HEK293 (cell line): Measurements from ENCODE around the gene SORBS2.

Experiments
- CTCF ChIA-PET: fragments of 350-600 bp; formaldehyde crosslinking; extraction: SDS; loops from one replicate; lab custom pipeline; 2021; ENCODE audit warnings: antibody characterized with exemption; lab: Yijun Ruan, JAX
- POLR2A ChIA-PET: fragments of 300-600 bp; formaldehyde crosslinking; extraction: SDS; loops from one replicate; lab custom pipeline; 2020; ENCODE audit warnings: antibody characterized with exemption, inconsistent platforms; lab: Yijun Ruan, JAX
- H3K27ac ChIP-seq: fragments of 200-500 bp; sonication (Bioruptor generic); 2 replicates; pipeline ENCODE4 v1.5.1; 2014; ENCODE audit warnings: low read depth, low read length, control low read depth, inconsistent platforms; ENCODE audit errors: extremely low read depth
- H3K36me3 ChIP-seq, 2 experiments: fragments of 200-500 bp in 1 of 2; sonication (Bioruptor generic) in 1 of 2; 1 replicate in 1 of 2; 2 replicates in 1 of 2; pipeline ENCODE4 v1.5.1; 2014 to 2017; ENCODE audit warnings: inconsistent platforms in 2 of 2, low read length in 2 of 2; ENCODE audit not compliant: control insufficient read depth in 2 of 2, insufficient read depth in 1 of 2
- H3K4me1 ChIP-seq: fragments of 200-500 bp; sonication (Bioruptor generic); 2 replicates; pipeline ENCODE4 v1.5.1; 2014; ENCODE audit warnings: mild to moderate bottlenecking, low read length, inconsistent platforms; ENCODE audit not compliant: control insufficient read depth, insufficient read depth
- H3K4me3 ChIP-seq: 2 replicates; pipeline ENCODE4 v1.5.1; 2011; ENCODE audit warnings: low read depth, mild to moderate bottlenecking, control low read depth, low read length, moderate library complexity
- H3K9me3 ChIP-seq: fragments of 200-500 bp; sonication (Bioruptor generic); 2 replicates; pipeline ENCODE4 v1.5.1; 2014; ENCODE audit warnings: low read depth, low read length, inconsistent platforms; ENCODE audit not compliant: control insufficient read depth, insufficient read depth
- BCL11A ChIP-seq: fragments of 450-650 bp; formaldehyde crosslinking; IDR thresholded peaks from 2 replicates; pipeline ENCODE4 v1.5.1; 2016; ENCODE audit warnings: low read depth, missing biosample characterization, missing genetic modification characterization
- FEZF1 ChIP-seq: fragments of 450-650 bp; formaldehyde crosslinking; IDR thresholded peaks from 2 replicates; pipeline ENCODE4 v1.5.1; 2016; ENCODE audit warnings: missing biosample characterization, missing genetic modification characterization
- GLI4 ChIP-seq: fragments of 450-650 bp; formaldehyde crosslinking; IDR thresholded peaks from 2 replicates; pipeline ENCODE4 v1.5.1; 2016; ENCODE audit warnings: missing biosample characterization, missing genetic modification characterization
- KLF10 ChIP-seq: fragments of 450-650 bp; IDR thresholded peaks from 2 replicates; pipeline ENCODE4 v1.5.1; 2018; ENCODE audit warnings: missing biosample characterization, mild to moderate bottlenecking, missing genetic modification characterization
- KLF17 ChIP-seq: fragments of 450-650 bp; formaldehyde crosslinking; IDR thresholded peaks from 2 replicates; pipeline ENCODE4 v1.5.1; 2016; ENCODE audit warnings: missing biosample characterization, missing genetic modification characterization
- MZF1 ChIP-seq: fragments of 450-650 bp; formaldehyde crosslinking; IDR thresholded peaks from 2 replicates; pipeline ENCODE4 v1.5.1; 2017; ENCODE audit warnings: missing biosample characterization, missing genetic modification characterization, borderline replicate concordance
- PATZ1 ChIP-seq: fragments of 450-650 bp; formaldehyde crosslinking; IDR thresholded peaks from 2 replicates; pipeline ENCODE4 v1.5.1; 2016; ENCODE audit warnings: missing biosample characterization, missing genetic modification characterization
- WT1 ChIP-seq: fragments of 450-650 bp; formaldehyde crosslinking; IDR thresholded peaks from 2 replicates; pipeline ENCODE4 v1.5.1; 2016; ENCODE audit warnings: missing biosample characterization, missing genetic modification characterization
- ZBTB11 ChIP-seq: fragments of 450-650 bp; formaldehyde crosslinking; conservative IDR thresholded peaks from 2 replicates; pipeline ENCODE4 v1.5.1; 2016; ENCODE audit warnings: low read depth, missing biosample characterization, missing genetic modification characterization
- ZFP3 ChIP-seq: fragments of 450-650 bp; formaldehyde crosslinking; IDR thresholded peaks from 2 replicates; pipeline ENCODE4 v1.5.1; 2016; ENCODE audit warnings: low read depth, missing biosample characterization, missing genetic modification characterization
- ZNF19 ChIP-seq: fragments of 450-650 bp; formaldehyde crosslinking; IDR thresholded peaks from 2 replicates; pipeline ENCODE4; 2016; ENCODE audit warnings: missing biosample characterization, missing genetic modification characterization, low read depth
- ZNF214 ChIP-seq: fragments of 450-650 bp; formaldehyde crosslinking; IDR thresholded peaks from 2 replicates; pipeline ENCODE4 v1.5.1; 2017; ENCODE audit warnings: missing biosample characterization, mild to moderate bottlenecking, missing genetic modification characterization, borderline replicate concordance
- ZNF239 ChIP-seq: fragments of 450-650 bp; formaldehyde crosslinking; IDR thresholded peaks from 2 replicates; pipeline ENCODE4 v1.5.1; 2016; ENCODE audit warnings: missing biosample characterization, missing genetic modification characterization
- ZNF324 ChIP-seq: fragments of 450-650 bp; formaldehyde crosslinking; IDR thresholded peaks from 2 replicates; pipeline ENCODE4 v1.5.1; 2016; ENCODE audit warnings: missing biosample characterization, missing genetic modification characterization
- ZNF621 ChIP-seq: fragments of 450-650 bp; formaldehyde crosslinking; IDR thresholded peaks from 2 replicates; pipeline ENCODE4 v1.5.1; 2017; ENCODE audit warnings: missing biosample characterization, missing genetic modification characterization
- ZNF624 ChIP-seq: fragments of 450-650 bp; formaldehyde crosslinking; IDR thresholded peaks from 2 replicates; pipeline ENCODE4 v1.5.1; 2017; ENCODE audit warnings: missing biosample characterization, missing genetic modification characterization
- ZNF747 ChIP-seq: fragments of 450-650 bp; formaldehyde crosslinking; IDR thresholded peaks from 2 replicates; pipeline ENCODE4 v1.5.1; 2016; ENCODE audit warnings: missing biosample characterization, missing genetic modification characterization
- TF ChIP-seq, protein P1 (sequence below): fragments of 450-650 bp; formaldehyde crosslinking; IDR thresholded peaks from 2 replicates; pipeline ENCODE4 v1.5.1; 2016; ENCODE audit warnings: missing biosample characterization, missing genetic modification characterization
- TF ChIP-seq, protein P2 (sequence below): fragments of 450-650 bp; formaldehyde crosslinking; IDR thresholded peaks from 2 replicates; pipeline ENCODE4 v1.5.1; 2016; ENCODE audit warnings: missing biosample characterization, missing genetic modification characterization
- TF ChIP-seq, protein P3 (sequence below): fragments of 450-650 bp; IDR thresholded peaks from 2 replicates; pipeline ENCODE4 v1.5.1; 2018; ENCODE audit warnings: missing biosample characterization, missing genetic modification characterization

Gene SORBS2

GRCh38 chr4:185729391-185729804, 82.6 kb downstream of the SORBS2 start:
- Histone ChIP-seq H3K4me3 (no peak overlapping the region), H3K4me1 (no peaks in the 10 kb centered on the region), H3K27ac (no peak overlapping the region), H3K36me3 (no peaks in the 10 kb centered on the region)
- ChIA-PET POLR2A (no interaction called here), CTCF (no interaction called here)
- TF ChIP-seq GLI4 (tag by site-specific recombination) (no peak), KLF10 (tag by site-specific recombination) (no peak), KLF17 (no peak), WT1 (no peak), FEZF1 (tag by site-specific recombination) (no peak)
- TF ChIP-seq, all 188 proteins: peak for 0
- H3K9me3 ChIP-seq, result no peaks in the 10 kb centered on the region

GRCh38 chr4:185728893-185729292, 83.1 kb downstream of the SORBS2 start:
- TF ChIP-seq PATZ1 (tag by site-specific recombination), result no peak
- TF ChIP-seq ZNF214 (tag by site-specific recombination), result no peak
- no peak for TF ChIP-seq ZNF747 (tag by site-specific recombination)
- no peak overlapping the region for H3K4me3 ChIP-seq
- H3K4me1 ChIP-seq, result no peaks in the 10 kb centered on the region
- CTCF ChIA-PET, result no interaction called here
- H3K27ac ChIP-seq, result no peak overlapping the region
- H3K9me3 ChIP-seq, result no peaks in the 10 kb centered on the region
- POLR2A ChIA-PET, result no interaction called here
- no peaks in the 10 kb centered on the region for H3K36me3 ChIP-seq

DNA sequence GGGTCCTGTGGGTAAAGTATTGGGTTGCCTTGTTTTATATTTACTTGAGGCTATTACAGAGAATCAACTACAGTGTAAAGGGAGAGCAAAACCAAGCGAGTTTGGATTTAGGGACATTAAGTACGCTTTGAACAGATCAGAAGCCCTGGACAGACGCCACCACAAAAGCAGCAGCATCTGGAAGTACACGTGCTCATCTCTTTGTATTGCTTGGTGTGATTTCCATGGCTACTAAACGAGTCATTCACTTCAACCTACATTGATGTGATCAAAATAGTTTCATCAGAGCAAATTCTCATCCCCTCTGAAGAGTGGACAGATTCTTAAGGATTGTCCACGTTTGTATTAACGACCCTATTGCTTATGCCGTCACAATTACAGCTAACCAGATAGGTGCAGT, 85.1 kb downstream of the SORBS2 start:
- Histone ChIP-seq H3K4me1 (peaks cover 3% of the 10 kb centered on the region; the same call in 1 of the 2 replicates), H3K27ac (no peak overlapping the region)
- CTCF ChIA-PET, result no interaction called here
- TF ChIP-seq, protein P1, sequence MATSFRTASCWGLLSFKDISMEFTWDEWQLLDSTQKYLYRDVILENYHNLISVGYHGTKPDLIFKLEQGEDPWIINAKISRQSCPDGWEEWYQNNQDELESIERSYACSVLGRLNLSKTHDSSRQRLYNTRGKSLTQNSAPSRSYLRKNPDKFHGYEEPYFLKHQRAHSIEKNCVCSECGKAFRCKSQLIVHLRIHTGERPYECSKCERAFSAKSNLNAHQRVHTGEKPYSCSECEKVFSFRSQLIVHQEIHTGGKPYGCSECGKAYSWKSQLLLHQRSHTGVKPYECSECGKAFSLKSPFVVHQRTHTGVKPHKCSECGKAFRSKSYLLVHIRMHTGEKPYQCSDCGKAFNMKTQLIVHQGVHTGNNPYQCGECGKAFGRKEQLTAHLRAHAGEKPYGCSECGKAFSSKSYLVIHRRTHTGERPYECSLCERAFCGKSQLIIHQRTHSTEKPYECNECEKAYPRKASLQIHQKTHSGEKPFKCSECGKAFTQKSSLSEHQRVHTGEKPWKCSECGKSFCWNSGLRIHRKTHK (tag by site-specific recombination), result no peak
- TF ChIP-seq ZFP3 (tag by site-specific recombination) (no peak), BCL11A (no peak), ZNF239 (no peak), MZF1 (tag by site-specific recombination) (no peak), ZNF19 (tag by site-specific recombination) (no peak), ZNF324 (tag by site-specific recombination) (no peak), ZNF621 (tag by site-specific recombination) (no peak), ZNF624 (tag by site-specific recombination) (no peak), ZBTB11 (no peak)
- TF ChIP-seq, protein P2, sequence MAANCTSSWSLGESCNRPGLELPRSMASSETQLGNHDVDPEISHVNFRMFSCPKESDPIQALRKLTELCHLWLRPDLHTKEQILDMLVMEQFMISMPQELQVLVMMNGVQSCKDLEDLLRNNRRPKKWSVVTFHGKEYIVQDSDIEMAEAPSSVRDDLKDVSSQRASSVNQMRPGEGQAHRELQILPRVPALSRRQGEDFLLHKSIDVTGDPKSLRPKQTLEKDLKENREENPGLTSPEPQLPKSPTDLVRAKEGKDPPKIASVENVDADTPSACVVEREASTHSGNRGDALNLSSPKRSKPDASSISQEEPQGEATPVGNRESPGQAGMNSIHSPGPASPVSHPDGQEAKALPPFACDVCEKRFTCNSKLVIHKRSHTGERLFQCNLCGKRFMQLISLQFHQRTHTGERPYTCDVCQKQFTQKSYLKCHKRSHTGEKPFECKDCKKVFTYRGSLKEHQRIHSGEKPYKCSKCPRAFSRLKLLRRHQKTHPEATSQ, result no peak
- TF ChIP-seq, protein P3, sequence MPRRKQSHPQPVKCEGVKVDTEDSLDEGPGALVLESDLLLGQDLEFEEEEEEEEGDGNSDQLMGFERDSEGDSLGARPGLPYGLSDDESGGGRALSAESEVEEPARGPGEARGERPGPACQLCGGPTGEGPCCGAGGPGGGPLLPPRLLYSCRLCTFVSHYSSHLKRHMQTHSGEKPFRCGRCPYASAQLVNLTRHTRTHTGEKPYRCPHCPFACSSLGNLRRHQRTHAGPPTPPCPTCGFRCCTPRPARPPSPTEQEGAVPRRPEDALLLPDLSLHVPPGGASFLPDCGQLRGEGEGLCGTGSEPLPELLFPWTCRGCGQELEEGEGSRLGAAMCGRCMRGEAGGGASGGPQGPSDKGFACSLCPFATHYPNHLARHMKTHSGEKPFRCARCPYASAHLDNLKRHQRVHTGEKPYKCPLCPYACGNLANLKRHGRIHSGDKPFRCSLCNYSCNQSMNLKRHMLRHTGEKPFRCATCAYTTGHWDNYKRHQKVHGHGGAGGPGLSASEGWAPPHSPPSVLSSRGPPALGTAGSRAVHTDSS (tag by site-specific recombination), result no peak

More for the DNA sequence above, 85.1 kb downstream of the SORBS2 start:
- POLR2A ChIA-PET, result no interaction called here
- no peaks in the 10 kb centered on the region for H3K9me3 ChIP-seq
- no peak overlapping the region for H3K4me3 ChIP-seq
- H3K36me3 ChIP-seq, result no peaks in the 10 kb centered on the region
